Ishikawa (cell line): ENCODE measurements around the gene FLYWCH2.

Source experiments
- CEBPB ChIP-seq: IDR thresholded peaks from 2 replicates; pipeline ENCODE4 v1.6.1; 2012
- CREB1 ChIP-seq: IDR thresholded peaks from 2 replicates; pipeline ENCODE4 v1.6.1; 2012; ENCODE audit warnings: low read depth
- EGR1 ChIP-seq: IDR thresholded peaks from 2 replicates; pipeline ENCODE4 v1.6.1; 2012
- EP300 ChIP-seq: IDR thresholded peaks from 2 replicates; pipeline ENCODE4 v1.6.1; 2012; ENCODE audit warnings: borderline replicate concordance
- FOXM1 ChIP-seq: IDR thresholded peaks from 2 replicates; pipeline ENCODE4 v1.6.1; 2012; ENCODE audit warnings: low read depth, borderline replicate concordance
- NFIC ChIP-seq: IDR thresholded peaks from 2 replicates; pipeline ENCODE4 v1.6.1; 2012
- RAD21 ChIP-seq: IDR thresholded peaks from 2 replicates; pipeline ENCODE4 v1.6.1; 2012; ENCODE audit warnings: low read depth
- TAF1 ChIP-seq: IDR thresholded peaks from 2 replicates; pipeline ENCODE4 v1.6.1; 2012; ENCODE audit warnings: low read depth, mild to moderate bottlenecking
- TCF12 ChIP-seq: IDR thresholded peaks from 2 replicates; pipeline ENCODE4 v1.6.1; 2012; ENCODE audit warnings: low read depth
- TEAD4 ChIP-seq: IDR thresholded peaks from 2 replicates; pipeline ENCODE4 v1.6.1; 2012
- YY1 ChIP-seq: IDR thresholded peaks from 2 replicates; pipeline ENCODE4 v1.6.1; 2012; ENCODE audit warnings: low read depth
- ZBTB7A ChIP-seq: IDR thresholded peaks from 2 replicates; pipeline ENCODE4 v1.6.1; 2012; ENCODE audit warnings: low read depth
- TF ChIP-seq, protein P1 (sequence below): IDR thresholded peaks from 2 replicates; pipeline ENCODE4 v1.6.1; 2012
- TF ChIP-seq, protein P2 (sequence below): IDR thresholded peaks from 2 replicates; pipeline ENCODE4 v1.6.1; 2012; ENCODE audit warnings: low read depth, mild to moderate bottlenecking
- TF ChIP-seq, protein P3 (sequence below): IDR thresholded peaks from 2 replicates; pipeline ENCODE4 v1.6.1; 2012

The FLYWCH2 gene

DNA sequence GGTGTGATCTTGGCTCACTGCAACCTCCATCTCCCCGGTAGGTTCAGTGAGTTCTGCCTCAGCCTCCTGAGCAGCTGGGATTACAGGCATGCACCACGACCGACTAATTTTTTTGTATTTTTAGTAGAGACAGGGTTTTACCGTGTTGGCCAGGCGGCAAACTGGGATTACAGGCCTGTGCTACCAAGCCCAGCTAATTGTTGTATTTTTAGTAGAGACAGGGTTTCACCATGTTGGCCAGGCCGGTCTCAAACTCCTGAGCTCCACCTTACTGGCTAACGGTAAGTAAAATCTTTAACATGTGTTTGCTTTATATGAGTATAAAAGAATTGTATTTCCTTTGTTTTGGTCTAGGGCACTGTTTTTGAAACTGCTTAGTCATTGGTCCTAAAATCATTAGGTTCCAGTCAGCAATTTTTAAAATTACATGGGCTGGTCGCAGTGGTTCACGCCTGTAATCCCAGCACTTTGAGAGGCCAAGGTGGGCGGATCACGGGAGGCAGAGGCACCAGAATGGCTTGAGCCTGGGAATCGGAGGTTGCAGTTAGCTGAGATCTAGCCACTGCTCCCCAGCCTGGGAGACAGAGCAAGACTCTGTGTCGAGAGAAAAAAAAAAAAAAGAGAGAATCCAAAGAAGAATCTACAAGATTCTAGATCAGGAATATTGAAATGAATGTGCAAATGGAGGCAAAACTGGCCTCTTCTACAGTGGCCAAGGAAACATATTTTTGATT lies 32.3 kb downstream of the FLYWCH2 start:
- TF ChIP-seq YY1 (no peak), CEBPB (no peak), FOXM1 (no peak), RAD21 (no peak), TCF12 (no peak), ZBTB7A (no peak)
- TF ChIP-seq, protein P1, sequence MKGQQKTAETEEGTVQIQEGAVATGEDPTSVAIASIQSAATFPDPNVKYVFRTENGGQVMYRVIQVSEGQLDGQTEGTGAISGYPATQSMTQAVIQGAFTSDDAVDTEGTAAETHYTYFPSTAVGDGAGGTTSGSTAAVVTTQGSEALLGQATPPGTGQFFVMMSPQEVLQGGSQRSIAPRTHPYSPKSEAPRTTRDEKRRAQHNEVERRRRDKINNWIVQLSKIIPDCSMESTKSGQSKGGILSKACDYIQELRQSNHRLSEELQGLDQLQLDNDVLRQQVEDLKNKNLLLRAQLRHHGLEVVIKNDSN: no peak
- TF ChIP-seq, protein P2, sequence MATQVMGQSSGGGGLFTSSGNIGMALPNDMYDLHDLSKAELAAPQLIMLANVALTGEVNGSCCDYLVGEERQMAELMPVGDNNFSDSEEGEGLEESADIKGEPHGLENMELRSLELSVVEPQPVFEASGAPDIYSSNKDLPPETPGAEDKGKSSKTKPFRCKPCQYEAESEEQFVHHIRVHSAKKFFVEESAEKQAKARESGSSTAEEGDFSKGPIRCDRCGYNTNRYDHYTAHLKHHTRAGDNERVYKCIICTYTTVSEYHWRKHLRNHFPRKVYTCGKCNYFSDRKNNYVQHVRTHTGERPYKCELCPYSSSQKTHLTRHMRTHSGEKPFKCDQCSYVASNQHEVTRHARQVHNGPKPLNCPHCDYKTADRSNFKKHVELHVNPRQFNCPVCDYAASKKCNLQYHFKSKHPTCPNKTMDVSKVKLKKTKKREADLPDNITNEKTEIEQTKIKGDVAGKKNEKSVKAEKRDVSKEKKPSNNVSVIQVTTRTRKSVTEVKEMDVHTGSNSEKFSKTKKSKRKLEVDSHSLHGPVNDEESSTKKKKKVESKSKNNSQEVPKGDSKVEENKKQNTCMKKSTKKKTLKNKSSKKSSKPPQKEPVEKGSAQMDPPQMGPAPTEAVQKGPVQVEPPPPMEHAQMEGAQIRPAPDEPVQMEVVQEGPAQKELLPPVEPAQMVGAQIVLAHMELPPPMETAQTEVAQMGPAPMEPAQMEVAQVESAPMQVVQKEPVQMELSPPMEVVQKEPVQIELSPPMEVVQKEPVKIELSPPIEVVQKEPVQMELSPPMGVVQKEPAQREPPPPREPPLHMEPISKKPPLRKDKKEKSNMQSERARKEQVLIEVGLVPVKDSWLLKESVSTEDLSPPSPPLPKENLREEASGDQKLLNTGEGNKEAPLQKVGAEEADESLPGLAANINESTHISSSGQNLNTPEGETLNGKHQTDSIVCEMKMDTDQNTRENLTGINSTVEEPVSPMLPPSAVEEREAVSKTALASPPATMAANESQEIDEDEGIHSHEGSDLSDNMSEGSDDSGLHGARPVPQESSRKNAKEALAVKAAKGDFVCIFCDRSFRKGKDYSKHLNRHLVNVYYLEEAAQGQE: no peak

DNA sequence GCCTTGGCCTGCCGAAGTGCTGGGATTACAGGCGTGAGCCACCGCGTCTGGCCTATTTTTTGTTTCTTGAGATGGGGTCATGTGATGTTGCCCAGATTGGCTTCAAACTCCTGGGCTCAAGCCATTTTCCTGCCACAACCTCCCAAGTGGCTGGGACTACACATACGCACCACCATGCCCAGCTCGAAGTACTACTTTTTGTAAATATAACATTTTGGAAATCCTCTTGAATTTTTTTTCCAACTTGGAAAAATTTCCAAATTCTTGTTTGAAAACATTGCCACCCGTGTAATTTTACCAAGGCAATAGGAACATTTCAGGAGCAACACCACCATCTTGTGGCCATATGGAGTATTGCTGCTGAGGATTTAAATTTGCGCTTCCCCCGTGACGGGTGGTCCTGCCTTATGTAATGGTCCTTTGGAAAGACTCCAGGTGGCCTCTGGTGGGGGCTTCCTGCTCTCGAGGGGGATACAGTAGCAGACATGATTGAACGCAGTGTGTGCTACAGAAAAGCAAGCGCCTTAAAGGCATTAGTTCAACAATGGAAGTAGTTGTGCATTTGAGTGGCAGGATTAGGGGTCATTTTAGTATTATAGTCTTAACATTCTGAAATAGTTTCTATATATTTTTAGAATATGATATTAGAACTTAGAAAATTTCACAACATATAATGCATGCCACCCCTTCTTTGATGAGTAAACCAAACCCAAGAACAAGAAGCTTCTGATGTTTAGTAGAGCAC lies 36.7 kb downstream of the FLYWCH2 start:
- TF ChIP-seq TCF12: no peak
- TF ChIP-seq, protein P1: peak; percentile 54
- TF ChIP-seq, protein P2: no peak
- TF ChIP-seq RAD21: peak; percentile 77
- no peak for TF ChIP-seq CREB1
- TF ChIP-seq TEAD4: no peak
- no peak for TF ChIP-seq TAF1
- no peak for TF ChIP-seq EP300
- TF ChIP-seq, protein P3, sequence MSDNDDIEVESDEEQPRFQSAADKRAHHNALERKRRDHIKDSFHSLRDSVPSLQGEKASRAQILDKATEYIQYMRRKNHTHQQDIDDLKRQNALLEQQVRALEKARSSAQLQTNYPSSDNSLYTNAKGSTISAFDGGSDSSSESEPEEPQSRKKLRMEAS: no peak
- TF ChIP-seq YY1: no peak
- no peak; the same call in 1 of the 2 replicates for TF ChIP-seq ZBTB7A
- TF ChIP-seq NFIC: no peak

DNA sequence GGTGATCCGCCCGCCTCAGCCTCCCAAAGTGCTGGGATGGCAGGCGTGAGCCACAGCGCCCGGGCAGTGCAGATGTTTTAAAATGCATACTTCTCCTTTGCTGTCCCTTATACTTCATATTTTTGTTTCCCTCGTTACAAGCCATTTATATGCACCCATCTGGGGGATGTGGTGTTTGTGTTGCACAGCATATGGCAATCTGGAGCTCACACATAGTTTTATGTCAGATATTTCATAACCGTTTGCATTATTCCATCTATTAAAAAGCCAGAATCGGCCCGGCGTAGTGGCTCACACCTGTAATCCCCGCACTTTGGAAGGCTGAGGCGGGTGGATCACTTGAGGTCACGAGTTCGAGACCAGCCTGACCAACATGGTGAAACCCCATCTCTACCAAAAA lies 40.5 kb downstream of the FLYWCH2 start:
- TF ChIP-seq EP300: no peak
- no peak for TF ChIP-seq ZBTB7A
- TF ChIP-seq YY1: no peak
- no peak for TF ChIP-seq CEBPB
- TF ChIP-seq, protein P1: no peak
- TF ChIP-seq, protein P2: no peak
- no peak for TF ChIP-seq NFIC
- TF ChIP-seq TCF12: no peak
- TF ChIP-seq, protein P3: no peak
- no peak for TF ChIP-seq FOXM1
- no peak for TF ChIP-seq EGR1
- TF ChIP-seq TAF1: no peak
